Inflammatory macrophage treated with lipopolysaccharide for 1 hour (primary cell): Measurements from ENCODE around the gene CNTN5.
"Not testable (repeated sequence)": the region's sequence is repeated elsewhere in the genome, so short reads cannot be mapped to it uniquely, and the experiment has no call there.

Experiments used
- DNase-seq, 2 donors: peaks; one replicate each; pipeline ENCODE4 v3.0.0-alpha.2; 2020 to 2022

The CNTN5 gene

DNA sequence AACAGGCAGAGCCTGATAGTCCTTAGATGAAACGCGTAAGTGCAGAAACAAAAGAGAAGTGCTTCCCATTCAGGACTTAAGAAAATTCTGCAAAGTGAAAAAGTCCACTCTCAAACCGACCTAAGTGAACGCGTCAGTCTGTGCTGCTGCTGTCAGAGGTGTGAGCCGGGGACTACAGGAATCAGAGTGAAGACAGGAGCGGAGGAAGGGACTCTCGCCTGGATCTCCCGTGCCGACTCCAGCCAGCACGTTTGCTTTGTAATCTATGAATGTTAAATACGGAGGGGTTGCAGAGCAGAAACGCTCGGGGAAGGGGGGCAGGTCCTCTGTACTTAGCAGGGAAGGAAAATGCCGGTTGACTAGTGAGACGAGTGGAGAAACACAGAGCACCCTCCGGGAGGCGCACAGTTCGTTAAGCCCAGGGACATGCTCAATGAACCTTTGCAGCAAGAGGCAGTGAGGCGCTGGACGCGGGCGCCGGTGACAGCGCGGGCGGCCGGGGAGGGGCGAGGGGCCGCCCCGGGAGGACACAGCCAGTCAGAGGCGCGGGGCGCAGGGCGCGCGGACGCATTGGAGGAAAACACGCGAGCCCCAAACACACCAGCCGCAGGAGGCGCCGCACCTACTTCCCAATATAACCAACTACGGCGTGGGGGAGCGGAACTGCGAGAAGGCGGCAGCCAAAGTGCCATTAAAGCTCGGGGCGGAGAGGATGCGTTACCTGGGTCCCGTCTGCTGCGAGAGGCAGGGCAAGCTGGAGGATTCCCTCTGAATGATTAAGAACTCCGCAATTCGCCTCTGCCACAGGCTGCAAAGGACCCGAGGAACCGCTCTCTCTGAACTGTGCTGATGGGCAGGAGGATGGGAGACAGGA is at the start of gene CNTN5:
Gene CNTN5 (plus strand): TSS at position 598 of the 874 bp plus-strand sequence.
- DNase-seq = no peak

DNA sequence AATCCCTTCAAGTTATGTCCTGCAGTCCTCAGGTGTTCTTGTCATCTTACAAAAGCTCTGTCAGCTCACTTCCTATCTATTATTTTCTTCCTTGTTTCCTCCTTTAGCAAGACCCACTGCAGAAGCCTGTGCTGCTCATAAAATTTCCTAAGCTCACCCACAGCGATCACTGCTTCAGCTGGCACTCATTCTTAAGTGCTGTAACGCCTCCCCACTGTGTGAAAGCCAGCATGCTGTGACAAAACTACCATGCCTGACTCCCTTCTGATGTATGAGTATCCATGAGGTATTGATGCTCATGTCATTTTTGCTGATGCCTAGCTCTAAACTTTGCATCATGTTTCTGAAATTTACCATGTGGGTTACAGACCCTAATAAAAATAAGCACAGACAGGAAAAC is 41.5 kb upstream of the CNTN5 start:
- no peak for DNase-seq

DNA sequence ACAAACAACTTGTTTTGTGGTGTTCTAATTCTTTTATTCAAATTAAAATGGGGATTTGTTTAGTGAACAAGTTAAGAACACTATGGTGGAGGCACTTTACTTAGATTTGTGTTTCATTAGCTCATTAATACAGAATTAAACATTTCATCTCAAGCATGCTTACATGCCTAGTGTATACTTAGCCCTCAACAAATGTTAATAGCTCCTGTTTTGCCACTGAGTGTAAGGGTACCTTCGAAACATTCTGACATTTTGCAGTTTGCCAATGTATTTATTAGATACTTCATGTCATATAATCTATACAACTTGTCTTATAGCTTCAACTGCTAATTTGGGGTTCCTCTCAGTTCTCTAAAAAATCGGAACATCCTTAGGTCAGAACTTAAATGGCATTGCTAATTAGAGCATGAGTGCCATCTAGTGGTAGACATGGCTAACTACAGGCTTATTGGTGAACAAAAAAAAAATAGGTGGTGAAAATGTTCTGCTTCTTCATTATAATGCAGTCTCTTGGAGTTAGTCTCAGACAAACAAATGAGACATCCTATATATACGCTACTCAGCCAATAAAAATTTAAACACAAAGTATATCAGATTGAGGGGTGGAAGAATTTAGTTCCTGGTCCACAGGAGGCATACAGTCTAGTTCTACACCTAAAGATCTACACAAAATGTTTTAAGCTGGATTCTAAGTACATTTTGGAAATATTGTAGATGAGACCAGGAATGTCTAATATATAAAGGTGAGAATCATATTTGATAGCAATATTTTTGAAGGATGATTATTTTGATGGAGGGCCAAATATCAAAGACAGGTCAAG is 4.9 kb upstream of the CNTN5 start:
- peak; percentile 14 to 54 for DNase-seq

DNA sequence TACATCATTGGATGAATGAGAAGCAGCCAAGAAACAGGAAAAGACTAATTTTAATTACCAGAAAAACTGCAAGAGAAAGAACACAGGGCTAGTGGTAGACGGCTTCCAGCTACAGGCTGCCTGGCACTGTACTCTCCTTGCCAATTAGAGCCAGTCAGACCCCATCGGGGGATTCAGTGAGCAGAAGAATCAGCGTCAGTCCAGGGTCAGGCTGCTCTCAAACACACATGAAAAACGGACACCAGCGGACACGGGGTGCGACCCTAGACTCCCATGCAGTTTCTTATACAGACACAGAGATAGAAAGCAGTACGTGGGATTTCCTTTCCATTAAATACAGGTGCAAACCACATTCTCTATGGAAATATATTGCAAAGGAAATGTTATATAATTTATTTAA is 1.1 kb upstream of the CNTN5 start:
- DNase-seq = no peak

DNA sequence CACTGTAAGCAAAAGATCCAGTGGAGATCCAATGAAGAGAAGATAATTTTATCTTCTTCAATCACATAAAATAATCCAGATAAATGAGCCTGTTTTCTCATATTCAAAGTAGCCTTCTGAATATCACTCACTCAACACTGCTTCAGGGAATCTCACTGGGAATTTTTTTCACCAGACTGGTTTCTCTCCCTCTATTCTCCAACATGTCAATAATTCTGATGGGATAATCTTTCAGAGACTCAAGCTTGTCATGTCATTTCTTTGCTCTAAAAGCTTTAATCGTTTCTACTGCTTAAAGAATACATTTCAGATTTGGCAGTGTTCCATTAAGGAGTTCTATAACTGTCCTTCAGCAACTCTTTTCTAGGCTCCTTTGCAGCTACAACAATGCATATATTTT is 16.3 kb downstream of the CNTN5 start:
- DNase-seq = no peak

DNA sequence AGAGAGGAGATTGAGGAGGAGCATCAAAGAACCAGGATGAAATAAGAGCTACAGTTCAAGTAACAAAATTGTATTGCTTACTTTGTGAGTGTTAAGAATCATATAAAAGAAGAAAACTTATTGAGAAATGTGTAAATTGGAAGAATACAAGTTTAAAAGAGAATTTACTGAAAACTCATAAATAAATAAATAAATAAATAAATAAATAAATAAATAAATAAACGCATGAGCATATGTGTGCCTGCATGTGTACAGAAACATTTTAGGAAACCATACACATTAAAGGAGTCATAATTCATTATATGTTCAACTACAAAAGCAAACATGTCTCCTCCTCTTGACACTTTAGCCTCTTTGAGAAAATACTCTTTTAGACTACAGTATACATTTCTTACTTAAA is 42.6 kb downstream of the CNTN5 start:
- DNase-seq = no peak

DNA sequence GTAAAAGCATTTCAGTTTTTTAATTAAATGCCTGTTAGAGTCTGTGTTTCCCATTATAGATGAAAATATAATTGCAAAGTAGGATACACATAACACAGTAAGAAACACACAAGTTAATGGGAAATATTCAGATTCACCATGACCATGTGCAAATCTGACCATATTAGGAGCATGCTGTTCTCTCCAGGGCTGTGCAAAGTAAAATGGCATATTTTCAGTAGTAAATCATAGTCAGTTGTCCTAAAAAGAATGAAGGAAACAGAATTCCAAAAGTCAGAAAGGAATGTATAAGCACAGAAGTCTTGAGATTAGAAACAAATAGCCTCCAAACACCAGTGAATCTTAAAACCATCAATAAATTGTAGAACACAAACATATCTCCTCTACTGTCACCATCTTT is 44.4 kb downstream of the CNTN5 start:
- DNase-seq = no peak

DNA sequence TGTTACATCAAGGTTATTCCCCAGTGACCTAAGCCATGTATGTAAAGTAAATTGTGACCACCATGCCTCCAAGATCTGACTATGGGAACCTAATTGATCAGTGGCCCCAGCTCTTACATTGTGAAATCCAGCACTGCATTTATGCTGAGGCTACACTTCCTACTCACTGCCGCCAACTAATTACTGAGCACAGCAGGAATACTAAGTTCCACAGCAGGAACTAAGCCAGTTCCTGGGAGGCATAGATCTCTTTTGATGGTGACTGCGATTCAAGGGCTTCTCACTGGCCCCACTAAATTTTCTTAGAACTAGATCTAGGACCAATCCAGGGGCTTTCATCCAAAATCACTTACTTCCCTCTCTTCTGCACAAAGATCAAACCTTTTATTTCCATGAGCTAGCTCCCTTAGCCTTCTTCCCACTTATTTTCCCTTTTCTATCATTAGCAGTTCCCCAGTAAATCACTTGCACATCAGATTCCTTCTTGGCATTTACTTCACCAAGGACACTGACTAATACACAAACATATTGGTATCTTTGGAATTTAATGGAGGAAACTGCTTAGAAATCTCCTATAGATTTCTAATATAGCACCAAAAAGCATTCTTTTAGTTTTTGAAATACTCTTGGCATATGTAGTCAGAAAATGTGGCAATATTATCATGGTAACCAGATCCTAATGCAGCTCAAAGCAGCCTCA is 46.0 kb downstream of the CNTN5 start:
- no peak for DNase-seq

DNA sequence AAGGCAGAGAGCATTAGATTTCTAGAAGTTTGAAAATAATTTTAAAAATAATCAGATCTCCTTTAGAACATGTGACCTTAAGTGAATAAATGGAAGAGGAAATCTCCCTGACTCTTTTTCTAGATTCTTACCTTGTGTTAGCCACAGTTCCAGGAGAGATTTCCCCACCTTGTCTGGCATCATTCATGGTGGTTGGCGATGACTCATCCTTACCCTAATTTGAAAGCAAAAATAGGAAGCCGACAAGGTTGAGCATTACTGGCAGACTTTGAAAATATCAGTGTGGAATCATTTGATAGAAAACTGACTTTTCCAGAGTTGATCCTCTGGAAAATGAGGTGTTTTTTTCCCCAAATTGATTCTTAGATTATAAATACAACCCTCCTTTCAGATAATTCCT is 48.1 kb downstream of the CNTN5 start:
- DNase-seq = no peak

DNA sequence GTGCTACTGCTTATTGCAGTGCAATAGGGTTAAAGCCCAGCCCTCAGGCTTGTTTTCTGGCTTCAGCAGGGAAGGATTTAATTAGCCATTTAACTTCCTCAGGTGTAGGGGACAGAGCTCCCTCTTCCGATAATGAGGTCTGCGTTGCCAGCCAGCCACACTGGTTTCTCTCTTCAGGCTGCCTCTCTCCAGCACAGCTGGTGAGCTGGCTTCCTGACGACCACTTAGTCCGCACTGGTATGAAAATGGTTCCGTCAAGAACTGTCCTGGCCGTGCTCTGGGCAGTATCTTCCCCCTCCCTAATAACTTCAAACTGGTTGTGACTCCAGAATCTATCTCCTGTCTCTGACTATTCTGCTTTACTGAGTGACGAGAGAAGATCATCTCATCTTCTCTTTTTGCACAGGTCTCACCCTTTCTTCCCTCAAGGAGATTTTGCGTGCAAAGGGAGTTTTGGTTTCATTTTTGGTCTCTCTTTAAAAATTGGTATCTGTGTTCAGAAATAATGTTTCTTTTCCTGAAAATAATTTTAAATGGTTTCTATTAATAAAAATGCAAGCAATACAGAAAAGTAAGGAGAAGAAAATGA is 49.2 kb downstream of the CNTN5 start:
- no peak for DNase-seq

DNA sequence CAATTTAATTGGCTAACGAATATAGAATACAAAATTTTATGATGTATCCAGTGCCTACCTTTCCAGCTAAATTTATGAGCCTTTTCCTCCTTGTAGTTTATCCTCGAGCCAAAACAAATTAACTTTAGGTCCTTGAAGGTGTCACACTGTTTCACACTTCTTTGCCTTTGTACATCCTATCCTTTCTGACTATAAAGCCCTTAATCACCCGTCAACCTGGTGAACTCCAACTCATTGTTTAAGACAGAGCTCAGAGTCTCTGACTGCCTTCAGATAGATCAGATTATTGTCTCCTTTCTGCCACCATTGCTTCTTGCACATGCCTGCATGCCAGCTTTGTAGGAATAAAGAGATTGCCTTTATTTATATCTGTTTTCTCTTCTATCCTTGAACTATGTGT is 58.8 kb downstream of the CNTN5 start:
- DNase-seq = no peak

DNA sequence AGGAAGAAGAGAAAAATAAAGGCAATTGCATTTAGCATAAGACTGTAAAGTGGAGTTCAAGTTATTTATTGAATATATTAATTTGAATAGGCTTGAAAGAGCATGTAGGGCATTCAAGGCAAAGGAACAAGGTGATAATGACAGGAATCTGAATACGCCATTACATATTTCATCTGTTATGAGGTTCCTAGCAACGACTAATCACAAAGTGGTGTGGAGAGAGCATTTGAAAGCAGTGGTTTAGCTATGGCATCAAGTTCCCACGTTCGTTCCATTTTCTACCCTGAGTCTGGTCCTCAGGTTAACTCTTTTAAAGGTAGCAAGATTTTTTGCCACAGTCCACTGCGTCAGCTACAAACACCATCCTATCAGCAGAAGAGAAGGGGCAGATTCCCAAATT is 59.4 kb downstream of the CNTN5 start:
- DNase-seq = no peak

DNA sequence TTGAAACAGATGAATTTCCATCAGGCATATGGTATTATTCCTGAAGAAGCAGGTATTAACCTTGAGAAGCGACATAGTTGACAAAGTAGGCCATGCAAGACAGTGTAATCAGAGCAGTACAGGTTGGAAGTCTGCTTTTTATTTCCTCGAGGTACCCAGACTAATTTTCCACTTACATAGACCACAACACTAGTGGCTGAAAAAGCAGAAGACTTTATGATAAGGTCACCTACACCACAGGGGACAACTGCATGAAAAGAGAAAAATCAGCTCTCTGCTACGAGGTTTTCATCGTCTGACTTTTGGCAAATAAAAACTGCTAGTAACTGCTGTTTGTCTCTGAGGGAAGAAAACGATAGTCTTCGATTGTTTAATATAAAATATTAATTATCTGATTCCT is 77.5 kb downstream of the CNTN5 start:
- no peak for DNase-seq

DNA sequence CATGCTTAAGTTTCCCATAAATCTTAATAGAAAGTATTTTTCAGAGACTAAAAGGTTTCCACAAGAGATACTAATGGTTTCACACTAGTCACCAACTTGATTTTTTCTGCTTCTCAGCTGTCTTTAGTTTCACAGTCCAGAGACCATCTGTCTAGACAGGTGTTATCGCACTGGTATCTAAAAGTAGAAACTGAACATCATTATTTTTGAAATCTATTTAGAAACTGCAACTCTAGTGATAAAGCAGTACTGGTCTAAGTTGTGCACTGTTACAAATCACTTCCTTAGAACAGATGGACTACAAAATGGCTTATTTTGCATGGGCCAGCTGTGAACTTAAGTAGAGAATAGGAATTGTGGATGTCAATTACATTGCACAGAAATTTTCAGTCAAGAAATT is 78.0 kb downstream of the CNTN5 start:
- DNase-seq = no peak

DNA sequence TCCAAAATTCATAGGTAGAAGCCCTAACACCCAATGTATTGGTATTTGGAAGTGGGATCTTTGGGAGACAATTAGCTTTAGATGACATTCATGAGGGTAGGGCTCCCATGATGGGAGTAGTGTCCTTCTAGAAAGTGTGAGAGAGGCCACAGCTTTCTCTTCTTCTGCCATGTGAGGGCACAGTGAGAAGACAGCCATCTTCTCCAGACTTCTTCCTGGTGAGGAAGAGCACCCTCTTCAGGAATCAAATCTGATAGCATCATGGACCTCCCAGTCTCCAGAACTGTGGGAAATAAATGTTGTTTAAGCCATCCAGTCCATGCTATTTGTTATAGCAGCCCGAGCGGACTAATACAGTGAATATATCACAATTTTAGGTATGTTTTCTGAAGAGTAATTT is 96.9 kb downstream of the CNTN5 start:
- no peak for DNase-seq

DNA sequence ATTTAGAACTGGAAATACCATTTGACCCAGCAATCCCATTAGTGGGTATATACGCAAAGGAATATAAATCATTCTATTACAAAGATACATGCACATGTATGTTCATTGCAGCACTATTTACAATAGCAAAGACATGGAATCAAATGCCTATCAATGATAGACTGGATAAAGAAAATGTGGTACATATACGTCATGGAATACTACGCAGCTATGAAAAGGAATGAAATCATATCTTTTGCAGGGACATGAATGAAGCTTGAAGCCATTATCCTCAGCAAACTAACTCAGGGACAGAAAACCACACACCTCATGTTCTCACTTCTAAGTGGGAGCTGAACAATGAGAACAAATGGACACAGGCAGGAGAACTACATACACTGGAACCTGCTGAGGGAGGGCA is 113.1 kb downstream of the CNTN5 start:
- not testable (repeated sequence) for DNase-seq

DNA sequence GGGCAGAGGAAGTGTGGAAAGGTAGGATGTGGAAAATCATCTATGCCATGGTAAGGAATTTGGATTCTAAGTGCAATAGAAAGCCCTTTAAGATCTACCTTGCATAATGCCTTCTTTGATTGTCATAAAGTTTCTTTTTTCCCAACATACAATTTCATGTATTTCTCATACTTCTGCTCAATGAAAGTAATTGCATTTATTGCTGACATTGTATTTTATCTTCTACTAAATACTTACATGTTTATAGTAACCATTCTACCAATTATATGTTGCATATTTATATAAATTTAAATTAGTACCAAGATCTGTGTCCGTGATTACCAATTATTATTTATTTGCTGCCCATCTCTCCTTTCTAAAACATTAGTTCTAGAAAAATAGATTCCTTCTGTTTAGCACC is 114.8 kb downstream of the CNTN5 start:
- DNase-seq = no peak

DNA sequence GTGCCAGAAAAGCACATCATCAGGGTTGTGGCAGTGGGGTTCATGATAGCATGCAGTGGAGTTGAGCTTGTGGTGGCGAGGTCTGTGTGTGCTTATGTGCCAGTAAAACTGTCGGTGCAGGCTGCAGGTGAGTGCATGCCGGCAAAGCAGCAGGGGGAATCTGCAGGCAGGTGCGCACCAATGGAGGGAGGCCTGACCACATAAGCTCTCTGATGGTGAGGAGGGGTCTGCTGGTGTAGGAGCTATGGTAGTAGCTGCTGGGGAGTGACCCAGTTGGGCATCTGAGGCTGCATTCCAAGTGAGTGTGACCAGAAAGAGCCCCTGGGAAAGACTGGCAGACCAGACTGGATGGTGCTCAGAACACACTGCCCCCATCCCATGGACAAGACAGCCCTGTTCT is 121.5 kb downstream of the CNTN5 start:
- DNase-seq = no peak

DNA sequence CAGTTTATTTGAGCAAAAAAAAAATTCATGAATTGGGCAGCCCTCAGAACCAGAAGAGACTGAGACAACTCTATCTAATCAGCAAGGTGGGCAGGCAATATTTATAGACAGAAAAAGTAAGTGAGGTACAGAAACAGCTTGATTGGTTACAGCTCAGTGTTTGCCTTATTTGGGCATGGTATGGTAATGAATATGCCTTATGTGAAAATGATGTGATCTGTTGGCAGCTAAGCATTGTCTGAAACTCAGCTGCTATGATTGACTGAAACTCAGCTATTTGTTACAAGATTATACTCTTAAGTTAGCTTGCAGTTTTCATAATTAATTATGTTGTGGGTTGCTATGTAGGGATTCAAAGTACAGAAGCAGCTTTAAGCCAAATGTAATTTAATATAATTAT is 127.6 kb downstream of the CNTN5 start:
- no peak for DNase-seq

DNA sequence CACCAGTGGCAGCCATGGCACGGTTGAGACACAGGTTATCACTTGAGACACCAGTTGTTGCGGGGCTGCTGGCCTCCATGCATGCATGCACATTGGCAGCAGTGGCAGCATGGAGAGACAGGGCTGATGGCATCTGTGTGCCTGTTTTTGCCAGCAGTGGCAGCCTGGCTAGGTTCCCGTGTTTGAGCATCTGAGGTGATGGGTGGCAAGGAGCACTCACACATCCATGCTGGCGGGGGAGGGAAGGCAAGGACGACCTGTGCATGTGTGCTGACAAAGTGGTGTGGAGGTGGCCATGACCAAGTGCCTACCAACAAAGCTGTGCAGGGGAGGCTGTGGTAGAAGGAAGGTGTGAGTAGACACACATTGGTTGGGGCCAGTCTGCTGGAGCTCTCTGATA is 133.5 kb downstream of the CNTN5 start:
- no peak for DNase-seq

DNA sequence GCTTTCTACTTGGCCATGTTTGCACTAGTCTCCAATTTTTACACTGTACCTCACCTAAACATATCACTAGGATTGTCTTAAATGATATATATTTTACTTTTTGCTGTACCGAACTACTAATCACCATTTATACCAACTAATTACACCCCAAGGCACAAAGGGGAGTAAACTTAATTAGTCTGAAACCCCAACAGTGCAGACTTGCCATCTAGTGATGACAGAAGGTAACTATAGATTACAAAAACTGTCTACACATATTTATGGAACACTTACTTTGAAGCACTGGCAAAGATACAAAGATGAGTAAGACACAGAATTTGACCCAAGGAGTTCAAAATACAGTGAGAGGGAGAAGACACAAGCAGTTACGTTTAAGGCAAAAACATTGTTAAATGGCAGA is 139.7 kb downstream of the CNTN5 start:
- DNase-seq = no peak

DNA sequence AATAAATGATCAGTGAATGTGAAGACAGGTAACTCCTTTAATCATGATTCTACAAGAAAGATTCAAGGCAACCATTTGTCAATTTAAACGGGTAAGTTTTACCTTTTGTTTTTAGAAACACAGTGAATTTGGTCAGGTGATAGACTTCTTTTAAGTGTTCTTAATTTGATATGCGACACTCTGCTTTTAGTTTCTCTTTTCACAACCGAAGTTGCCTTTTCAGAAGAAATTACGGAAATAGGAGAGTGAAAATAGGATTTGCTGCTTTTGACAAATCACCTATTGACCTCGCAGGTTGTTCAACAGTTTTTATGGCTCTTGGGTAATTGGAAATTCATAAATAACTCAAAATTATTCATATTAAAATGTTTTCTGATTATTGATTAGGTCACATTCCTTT is 142.1 kb downstream of the CNTN5 start:
- DNase-seq = no peak

DNA sequence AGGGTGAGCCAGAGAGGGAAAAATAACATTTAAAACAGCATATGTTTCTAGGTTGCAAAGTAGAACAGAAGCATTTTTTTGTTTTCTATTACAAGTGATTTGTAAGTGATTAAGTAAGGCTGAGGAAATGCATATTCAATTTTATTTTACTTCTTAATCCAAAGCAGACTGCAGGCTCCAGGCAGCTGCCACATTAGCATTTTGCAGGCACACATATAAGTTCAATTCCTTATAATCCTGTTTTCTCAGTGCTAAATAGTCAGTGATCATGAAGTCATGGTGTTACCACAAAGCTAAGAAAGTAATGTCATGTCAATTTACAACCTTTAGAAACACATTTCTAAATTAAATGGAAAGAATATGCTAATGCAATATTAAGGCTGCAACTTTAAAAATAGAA is 149.8 kb downstream of the CNTN5 start:
- DNase-seq = no peak
